WTC11 (cell line): ENCODE measurements around the gene CLEC4A. TPM values are rescaled to one million over a fixed set of nuclear protein-coding genes. Genes with fewer than 3 reads are reported as not detected.
A peak's percentile ranks its signal among the peaks of the same experiment; 100 is the strongest.
"Not testable (repeated sequence)": the region's sequence is repeated elsewhere in the genome, so short reads cannot be mapped to it uniquely, and the experiment has no call there.

Source experiments
- ATAC-seq: fragments of 200-7000 bp; cut with Tn5 transposase; 2 replicates; pipeline ENCODE4 v1.10.0; 2021; ENCODE audit warnings: mild to moderate bottlenecking, moderate library complexity
- CTCF ChIA-PET: fragments of 300-600 bp; sonication (Branson Sonifier 250); formaldehyde crosslinking; loops from one replicate; lab custom pipeline; 2021; ENCODE audit warnings: antibody characterized with exemption; lab: Charles Lee
- POLR2A ChIA-PET: fragments of 350-600 bp; sonication (Branson Sonifier 250); formaldehyde crosslinking; loops from one replicate; lab custom pipeline; 2021; ENCODE audit warnings: antibody characterized with exemption; lab: Charles Lee
- DNase-seq: peaks from one replicate; pipeline ENCODE4 v3.0.0; 2021; ENCODE audit warnings: low spot score
- H3K27ac Mint-ChIP-seq: 2 replicates; pipeline ENCODE4 v1.8.0; 2021; ENCODE audit warnings: mixed read lengths
- H3K27me3 Mint-ChIP-seq: 2 replicates; pipeline ENCODE4 v1.8.0; 2021; ENCODE audit warnings: low read depth, mild to moderate bottlenecking, moderate library complexity, mixed read lengths
- H3K36me3 Mint-ChIP-seq: 2 replicates; pipeline ENCODE4 v1.8.0; 2021; ENCODE audit warnings: mixed read lengths
- H3K4me1 Mint-ChIP-seq: 2 replicates; pipeline ENCODE4 v1.8.0; 2022; ENCODE audit warnings: mixed read lengths
- H3K4me3 Mint-ChIP-seq: 2 replicates; pipeline ENCODE4 v1.8.0; 2021; ENCODE audit warnings: mild to moderate bottlenecking, moderate library complexity, mixed read lengths
- H3K9me3 Mint-ChIP-seq: 2 replicates; pipeline ENCODE4 v1.8.0; 2021; ENCODE audit warnings: mixed read lengths
- CTCF ChIP-seq: fragments of 200-600 bp; IDR thresholded peaks from 2 replicates; pipeline ENCODE4 v1.8.0; 2022; ENCODE audit warnings: antibody characterized with exemption
- HMGA2 ChIP-seq: fragments of 250-450 bp; sonication (Bioruptor Pico); IDR thresholded peaks from 2 replicates; pipeline ENCODE4 v1.4.0; 2021; ENCODE audit warnings: mild to moderate bottlenecking, moderate library complexity
- total RNA-seq: library from RNA; stranded (reverse); gene quantifications from 3 replicates; pipeline ENCODE4 v1.2.3, GENCODE V29; 2021

The CLEC4A gene
- total RNA-seq, 1 experiment from 2014 or later: 0.44 TPM

DNA sequence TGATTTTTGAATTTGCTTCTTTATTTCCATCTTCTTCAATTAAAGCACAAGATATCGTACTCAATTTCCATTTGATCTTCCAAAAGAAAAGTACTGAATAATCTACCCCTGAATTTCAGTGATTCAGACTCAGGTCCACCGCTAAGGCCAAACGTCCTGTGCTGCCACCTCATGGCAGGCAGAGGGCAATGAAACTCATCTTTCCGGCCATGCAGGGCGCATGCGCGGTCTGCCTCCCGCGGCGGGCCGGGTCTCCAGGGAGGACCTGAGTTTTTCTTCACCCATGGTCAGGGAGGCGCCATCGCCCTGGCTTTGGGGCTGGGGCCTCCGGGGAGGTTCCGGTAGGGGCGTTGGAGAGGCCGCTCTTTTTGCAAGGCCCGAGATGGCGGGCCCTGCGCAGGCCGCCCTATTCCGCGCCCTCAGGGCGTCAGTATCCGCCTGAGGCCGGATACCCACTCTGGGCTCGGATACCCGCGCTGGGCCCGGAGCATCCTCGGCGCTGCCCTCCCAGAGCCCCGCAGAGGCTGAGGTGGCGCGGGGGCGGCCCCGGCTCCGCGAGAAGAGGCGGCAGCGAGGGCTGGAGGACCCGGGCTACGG lies 56.7 kb downstream of the CLEC4A start:
- peak; percentile 68 for DNase-seq
- H3K4me3 Mint-ChIP-seq: peak overlapping the region; percentile 56
- POLR2A ChIA-PET, CTCF ChIA-PET, H3K27me3 Mint-ChIP-seq, H3K4me1 Mint-ChIP-seq, H3K9me3 Mint-ChIP-seq, H3K36me3 Mint-ChIP-seq, H3K27ac Mint-ChIP-seq: not testable (repeated sequence)
- peak; percentile 45; the same call in 1 of the 2 replicates for TF ChIP-seq CTCF
- peak; percentile 34; the same call in 1 of the 2 replicates for ATAC-seq

- POLR2A ChIA-PET, DNase-seq, H3K27me3 Mint-ChIP-seq, H3K9me3 Mint-ChIP-seq, H3K4me1 Mint-ChIP-seq, ATAC-seq, CTCF ChIA-PET, H3K36me3 Mint-ChIP-seq, H3K27ac Mint-ChIP-seq: not testable (repeated sequence)
- peak overlapping the region; percentile 67 for H3K4me3 Mint-ChIP-seq
Measured at GRCh38 chr12:8181271-8181670, 57.9 kb downstream of the CLEC4A start.

GRCh38 chr12:8182923-8183322 lies 59.5 kb downstream of the CLEC4A start:
- CTCF ChIA-PET, POLR2A ChIA-PET, ATAC-seq, H3K9me3 Mint-ChIP-seq, H3K4me1 Mint-ChIP-seq, DNase-seq, H3K27me3 Mint-ChIP-seq, H3K27ac Mint-ChIP-seq, H3K36me3 Mint-ChIP-seq, H3K4me3 Mint-ChIP-seq: not testable (repeated sequence)
- TF ChIP-seq HMGA2: peak; percentile 49; the same call in 1 of the 2 replicates

GRCh38 chr12:8183346-8183745 lies 59.9 kb downstream of the CLEC4A start:
- H3K4me3 Mint-ChIP-seq, H3K27ac Mint-ChIP-seq, DNase-seq, ATAC-seq, CTCF ChIA-PET, POLR2A ChIA-PET, H3K27me3 Mint-ChIP-seq, H3K4me1 Mint-ChIP-seq, H3K36me3 Mint-ChIP-seq, H3K9me3 Mint-ChIP-seq: not testable (repeated sequence)

DNA sequence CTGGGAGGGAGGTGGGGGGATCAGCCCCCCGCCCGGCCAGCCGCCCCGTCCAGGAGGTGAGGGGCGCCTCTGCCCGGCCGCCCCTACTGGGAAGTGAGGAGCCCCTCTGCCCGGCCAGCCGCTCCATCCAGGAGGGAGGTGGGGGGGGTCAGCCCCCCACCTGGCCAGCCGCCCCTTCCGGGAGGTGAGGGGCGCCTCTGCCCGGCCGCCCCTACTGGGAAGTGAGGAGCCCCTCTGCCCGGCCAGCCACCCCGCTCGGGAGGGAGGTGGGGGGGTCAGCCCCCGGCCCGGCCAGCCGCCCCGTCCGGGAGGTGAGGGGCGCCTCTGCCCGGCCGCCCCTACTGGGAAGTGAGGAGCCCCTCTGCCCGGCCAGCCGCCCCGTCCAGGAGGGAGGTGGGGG lies 60.8 kb downstream of the CLEC4A start:
- H3K4me3 Mint-ChIP-seq, H3K36me3 Mint-ChIP-seq, DNase-seq, H3K9me3 Mint-ChIP-seq, H3K27ac Mint-ChIP-seq, CTCF ChIA-PET, ATAC-seq, POLR2A ChIA-PET, H3K27me3 Mint-ChIP-seq, H3K4me1 Mint-ChIP-seq: not testable (repeated sequence)

DNA sequence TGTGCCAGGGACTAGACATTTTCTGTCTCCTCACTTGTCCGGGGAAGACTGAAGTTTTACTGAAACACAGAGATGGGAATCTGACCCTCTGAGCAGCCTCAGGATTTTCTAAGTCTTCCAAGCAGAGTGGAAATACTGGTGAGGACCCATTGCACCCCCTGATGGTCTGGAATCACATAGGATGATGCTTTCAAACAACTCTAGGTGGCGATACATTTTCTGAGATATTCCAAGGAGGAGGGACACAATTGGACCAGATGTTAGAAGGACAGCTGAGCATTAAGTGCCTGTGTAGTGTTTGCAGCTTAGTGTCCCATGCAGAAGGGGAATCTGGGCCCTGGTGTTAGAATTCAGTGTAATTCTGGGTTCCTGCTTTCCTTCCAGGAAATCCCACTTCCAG lies 64.7 kb downstream of the CLEC4A start:
- H3K27me3 Mint-ChIP-seq, H3K4me3 Mint-ChIP-seq, H3K4me1 Mint-ChIP-seq, H3K36me3 Mint-ChIP-seq, POLR2A ChIA-PET, DNase-seq, H3K9me3 Mint-ChIP-seq, ATAC-seq, CTCF ChIA-PET, H3K27ac Mint-ChIP-seq: not testable (repeated sequence)

Other genes starting within 250 kb of the CLEC4A start
- gene SLC2A3, start 187.4 kb upstream of the CLEC4A start, total RNA-seq: 717 to 819 TPM (median 816 TPM) in 3 replicates
- gene FOXJ2, start 90.9 kb upstream of the CLEC4A start, total RNA-seq: 10.3 to 12.7 TPM (median 10.4 TPM) in 3 replicates
- 0.09 TPM in 2 of 3 replicates, not detected in the other for gene C3AR1, start 57.3 kb upstream of the CLEC4A start, total RNA-seq
- 23.6 to 26.4 TPM (median 23.7 TPM) in 3 replicates for gene NECAP1, start 41.3 kb upstream of the CLEC4A start, total RNA-seq
- not detected in 3 replicates for gene ZNF705A, start 33.4 kb downstream of the CLEC4A start, total RNA-seq
- 0.35 to 0.44 TPM (median 0.39 TPM) in 3 replicates for gene FAM90A1, start 104.0 kb downstream of the CLEC4A start, total RNA-seq